HG03442 (cell line): Measurements from ENCODE around the gene GNG7.
"Not testable (repeated sequence)": the region's sequence is repeated elsewhere in the genome, so short reads cannot be mapped to it uniquely, and the experiment has no call there.

Experiments used
- ATAC-seq: cut with Tn5 transposase; IDR thresholded peaks from one replicate; pipeline ENCODE4 v1.9.1; 2021; ENCODE audit warnings: mild to moderate bottlenecking, moderate library complexity; ENCODE audit not compliant: unreplicated experiment

Gene GNG7

DNA sequence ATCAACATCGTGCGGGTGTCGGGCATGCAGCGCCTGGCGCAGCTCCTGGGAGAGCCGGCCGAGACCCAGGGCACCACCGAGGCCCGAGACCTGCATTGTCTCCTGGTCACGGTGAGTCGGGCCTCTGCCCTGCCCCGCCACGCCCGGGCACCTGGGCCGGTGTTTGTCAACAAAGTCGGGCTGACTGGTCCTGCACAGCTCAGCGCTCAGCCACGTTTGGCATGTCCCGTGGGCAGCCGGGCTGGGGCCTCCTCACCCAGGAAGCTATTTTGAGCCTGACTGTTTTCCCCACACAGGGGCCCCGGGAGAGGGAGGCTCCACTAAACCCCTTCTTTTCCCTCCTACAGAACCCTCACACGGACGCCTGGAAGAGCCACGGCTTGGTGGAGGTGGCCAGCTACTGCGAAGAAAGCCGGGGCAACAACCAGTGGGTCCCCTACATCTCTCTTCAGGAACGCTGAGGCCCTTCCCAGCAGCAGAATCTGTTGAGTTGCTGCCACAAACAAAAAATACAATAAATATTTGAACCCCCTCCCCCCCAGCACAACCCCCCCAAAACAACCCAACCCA, 225.3 kb downstream of the GNG7 start:
- no peak for ATAC-seq

DNA sequence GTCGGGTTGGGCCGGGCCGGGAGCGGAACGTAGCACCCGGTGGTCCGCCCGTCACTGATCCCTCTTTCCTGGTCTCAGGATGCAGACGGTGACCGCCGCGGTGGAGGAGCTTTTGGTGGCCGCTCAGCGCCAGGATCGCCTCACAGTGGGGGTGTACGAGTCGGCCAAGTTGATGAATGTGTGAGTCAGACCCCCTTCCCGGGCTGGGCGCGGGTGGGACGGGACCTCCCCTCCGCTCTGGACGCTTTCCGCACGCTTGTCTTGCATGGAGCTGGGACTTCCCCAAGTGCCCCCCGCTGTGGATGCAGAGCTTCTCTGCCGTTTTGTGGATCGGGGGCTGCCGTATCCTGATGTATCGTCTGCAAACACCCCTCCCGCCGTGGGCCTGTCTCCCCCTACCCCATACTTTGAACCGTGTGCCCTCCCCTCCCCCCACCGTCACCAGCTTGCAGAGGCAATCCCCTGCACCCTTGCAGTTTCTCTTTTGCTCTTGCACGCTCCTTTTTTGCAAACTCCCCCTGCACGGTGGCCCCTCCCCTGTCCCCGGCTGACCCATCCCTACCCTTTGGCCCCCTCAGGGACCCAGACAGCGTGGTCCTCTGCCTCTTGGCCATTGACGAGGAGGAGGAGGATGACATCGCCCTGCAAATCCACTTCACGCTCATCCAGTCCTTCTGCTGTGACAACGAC, 225.9 kb downstream of the GNG7 start:
- no peak for ATAC-seq

DNA sequence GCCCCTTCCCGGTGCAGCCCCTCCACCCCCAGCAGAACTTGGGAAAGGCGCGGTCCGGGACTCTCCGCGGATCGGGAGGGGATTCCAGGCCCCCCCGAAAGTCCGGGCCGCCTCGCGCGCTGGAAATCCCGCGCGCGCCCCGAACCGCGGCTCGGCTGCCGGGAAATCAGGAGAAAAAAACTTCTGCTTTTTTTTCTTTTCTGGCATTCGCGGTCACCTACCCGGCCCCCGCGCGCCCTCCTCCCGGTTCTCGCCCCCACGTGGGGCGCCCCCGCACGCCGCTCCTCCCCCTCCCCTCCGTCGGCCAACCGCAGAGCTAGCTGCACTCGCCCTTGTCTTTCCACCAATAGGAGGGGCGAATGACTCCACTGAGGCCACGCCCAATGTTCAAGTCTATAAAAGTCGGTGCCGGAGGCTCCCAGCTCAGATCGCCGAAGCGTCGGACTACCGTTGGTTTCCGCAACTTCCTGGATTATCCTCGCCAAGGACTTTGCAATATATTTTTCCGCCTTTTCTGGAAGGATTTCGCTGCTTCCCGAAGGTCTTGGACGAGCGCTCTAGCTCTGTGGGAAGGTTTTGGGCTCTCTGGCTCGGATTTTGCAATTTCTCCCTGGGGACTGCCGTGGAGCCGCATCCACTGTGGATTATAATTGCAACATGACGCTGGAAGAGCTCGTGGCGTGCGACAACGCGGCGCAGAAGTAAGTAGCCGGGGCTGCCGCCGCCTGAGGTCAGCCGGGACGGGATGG, 226.6 kb downstream of the GNG7 start, which contains the start of gene GADD45B:
GADD45B (plus strand) TSS at position 426 of the 749 bp plus-strand sequence; CDS start at position 658, 232 bp downstream.
- peak; percentile 56 for ATAC-seq

DNA sequence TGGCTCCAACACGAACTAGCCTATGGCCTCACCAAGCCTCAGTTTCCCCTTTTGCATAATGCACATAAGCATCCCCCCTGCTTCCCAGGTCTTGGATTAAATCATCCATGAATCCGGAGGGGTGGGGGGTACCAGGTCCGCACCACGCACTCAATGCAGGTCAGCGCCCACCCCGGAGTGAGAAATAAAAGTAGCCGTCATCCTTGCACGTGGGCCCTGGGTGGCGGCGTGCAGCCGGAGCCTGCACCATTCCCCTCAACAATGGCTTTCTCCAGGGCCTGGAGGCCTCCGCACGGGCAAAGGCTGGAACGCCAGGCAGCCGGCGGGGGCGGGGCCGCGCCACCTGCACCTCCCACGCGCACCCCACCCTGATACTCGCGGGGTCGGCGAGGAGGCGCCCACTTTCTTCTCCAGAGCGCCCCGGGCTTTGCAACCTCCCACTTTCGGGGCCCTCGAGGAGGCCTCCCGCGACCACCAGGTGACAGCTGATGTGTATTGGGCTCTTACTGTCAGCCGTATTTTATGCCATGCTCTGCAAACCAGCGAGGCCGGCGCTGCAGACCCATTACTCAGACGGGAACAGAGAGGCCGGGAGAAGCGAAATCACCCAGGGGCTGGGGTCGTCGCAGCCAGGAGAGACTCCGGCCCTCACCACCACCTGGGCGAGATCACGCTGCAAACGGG, 227.3 kb downstream of the GNG7 start:
- ATAC-seq: peak; percentile 1

DNA sequence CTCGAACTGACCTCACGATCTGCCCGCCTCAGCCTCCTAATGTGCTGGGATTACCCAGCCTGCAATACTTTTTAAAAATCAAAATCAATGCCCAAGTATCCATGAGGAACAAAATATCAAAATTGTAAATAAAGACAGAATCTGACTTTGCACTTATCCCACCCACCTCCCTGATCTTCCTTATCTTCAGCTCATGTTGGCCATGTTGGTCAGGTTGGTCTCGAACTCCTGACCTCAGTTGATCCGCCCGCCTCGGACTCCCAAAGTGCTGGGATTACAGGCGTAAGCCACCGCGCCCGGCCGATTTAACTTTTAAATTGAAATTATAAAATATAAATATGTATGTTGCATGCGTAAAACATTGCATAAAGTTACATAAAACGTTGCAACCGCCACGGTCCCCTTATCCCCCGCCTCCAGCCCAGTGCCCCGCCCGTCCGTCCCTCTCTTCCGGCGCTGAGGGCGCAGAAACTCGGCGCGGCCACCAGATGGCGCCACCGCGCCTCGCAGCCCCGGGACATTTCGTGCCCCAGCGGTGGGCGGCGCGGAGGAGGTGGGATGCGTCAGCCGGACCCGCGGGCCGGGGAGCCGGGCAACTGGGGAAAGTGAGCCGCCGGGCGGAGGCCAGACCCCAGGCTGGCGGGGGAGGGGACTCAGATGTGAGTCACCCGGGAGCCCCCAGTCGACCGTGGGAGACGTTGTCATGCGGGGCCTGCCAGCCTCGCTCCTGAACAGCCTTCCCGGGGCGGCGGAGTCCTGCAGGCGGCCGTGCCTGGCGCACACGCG, 228.1 kb downstream of the GNG7 start:
- peak; percentile 26 for ATAC-seq

DNA sequence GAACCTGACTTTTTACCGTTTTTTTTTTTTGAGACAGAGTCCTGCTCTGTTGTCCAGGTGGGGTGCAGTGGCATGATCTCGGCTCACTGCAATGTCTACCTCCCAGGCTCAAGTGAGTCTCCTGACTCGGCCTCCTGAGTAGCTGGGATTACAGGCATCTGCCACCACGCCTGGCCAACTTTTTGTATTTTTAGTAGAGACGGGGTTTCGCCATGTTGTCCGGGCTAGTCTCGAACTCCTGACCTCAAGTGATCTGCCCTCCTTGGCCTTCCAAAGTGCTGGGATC, 232.6 kb downstream of the GNG7 start:
- ATAC-seq: not testable (repeated sequence)

DNA sequence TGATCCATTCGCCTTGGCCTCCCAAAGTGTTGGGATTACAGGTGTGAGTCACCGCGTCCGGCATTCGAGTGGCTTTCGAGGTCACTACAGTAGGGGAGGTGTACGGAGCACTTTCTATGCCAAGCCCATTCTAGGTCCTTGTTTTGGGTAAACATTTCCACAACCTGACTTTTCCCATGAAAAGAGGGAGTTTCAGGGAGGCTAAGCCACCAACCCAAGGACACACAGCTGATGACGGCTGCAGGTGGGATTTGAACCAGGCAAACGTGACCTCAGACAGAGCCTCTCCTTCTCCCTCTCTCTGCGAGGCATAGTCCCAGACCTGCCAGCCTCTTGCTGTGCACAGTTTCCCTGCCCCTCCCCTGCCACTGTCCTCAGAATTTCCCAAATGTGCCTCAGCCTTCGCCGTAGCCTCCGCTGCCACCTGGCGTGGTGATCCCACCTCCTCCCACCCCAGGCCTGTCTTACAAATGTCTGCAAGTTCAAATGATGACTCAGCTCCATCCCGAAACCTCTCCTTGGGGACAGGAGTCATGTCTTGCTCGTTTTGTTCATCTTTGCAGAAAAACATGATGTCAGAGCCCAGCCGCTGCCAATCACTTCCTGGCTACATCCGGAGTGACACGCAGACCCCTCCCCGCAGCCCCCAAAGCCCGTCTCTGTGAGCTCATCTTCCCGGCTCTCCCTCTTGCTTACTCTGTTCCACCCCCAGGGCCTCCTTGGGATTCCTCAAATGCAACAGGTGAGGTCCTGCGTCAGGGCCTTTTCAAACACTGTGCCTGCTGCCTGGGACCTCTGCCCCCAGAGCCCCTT, 233.2 kb downstream of the GNG7 start:
- no peak for ATAC-seq

DNA sequence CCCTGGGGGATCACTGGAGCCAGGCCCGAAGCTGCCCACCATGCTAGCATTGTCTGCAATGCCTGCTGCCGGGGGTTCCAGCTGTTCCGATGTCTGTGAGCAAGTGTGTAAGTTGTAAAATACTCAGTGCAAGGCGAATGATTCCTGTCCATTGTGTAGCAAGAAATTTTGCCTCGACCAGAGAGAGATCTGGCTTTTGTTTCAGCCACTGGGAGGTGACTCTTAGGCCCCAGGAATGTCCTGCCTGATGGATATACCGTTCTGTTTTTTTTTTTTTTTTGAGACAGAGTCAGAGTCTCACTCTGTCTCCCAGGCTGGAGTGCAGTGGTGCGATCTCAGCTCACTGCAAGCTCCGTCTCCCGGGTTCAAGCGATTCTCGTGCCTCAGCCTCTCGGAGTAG, 233.9 kb downstream of the GNG7 start:
- no peak for ATAC-seq

DNA sequence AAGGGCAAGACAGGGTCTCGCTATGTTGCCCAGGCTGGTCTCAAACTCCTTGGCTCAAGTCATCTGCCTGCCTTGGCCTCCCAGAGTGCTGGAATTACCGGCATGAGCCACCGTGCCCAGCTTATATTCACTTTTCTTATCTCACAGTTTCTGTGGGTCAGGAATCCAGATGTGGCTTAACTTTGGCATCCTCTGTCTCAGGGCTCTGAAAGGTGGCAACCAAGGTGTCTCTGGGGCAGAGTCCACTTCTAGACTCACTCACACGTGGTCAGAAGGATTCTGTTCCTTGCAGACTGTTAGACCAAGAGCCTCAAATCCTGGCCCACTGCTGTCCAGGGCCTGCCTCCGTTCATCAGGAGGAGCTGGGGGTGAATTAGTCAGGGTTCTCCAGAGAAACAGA, 238.1 kb downstream of the GNG7 start:
- no peak for ATAC-seq

DNA sequence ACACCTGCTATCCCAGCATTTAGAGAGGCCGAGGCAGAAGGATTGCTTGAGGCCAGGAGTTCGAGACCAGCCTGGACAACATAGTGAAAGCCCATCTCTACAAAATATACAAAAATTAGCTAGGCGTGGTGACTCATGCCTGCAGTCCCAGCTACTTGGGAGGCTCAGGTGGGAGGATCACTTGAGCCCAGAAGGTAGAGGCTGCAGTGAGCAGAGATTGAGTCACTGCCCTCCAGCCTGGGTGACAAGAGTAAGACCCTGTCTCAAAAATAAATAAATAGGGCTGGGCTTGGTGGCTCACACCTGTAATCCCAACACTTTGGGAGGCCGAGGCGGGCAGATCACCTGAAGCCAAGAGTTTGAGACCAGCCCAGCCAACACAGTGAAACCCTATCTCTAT, 238.8 kb downstream of the GNG7 start:
- not testable (repeated sequence) for ATAC-seq

DNA sequence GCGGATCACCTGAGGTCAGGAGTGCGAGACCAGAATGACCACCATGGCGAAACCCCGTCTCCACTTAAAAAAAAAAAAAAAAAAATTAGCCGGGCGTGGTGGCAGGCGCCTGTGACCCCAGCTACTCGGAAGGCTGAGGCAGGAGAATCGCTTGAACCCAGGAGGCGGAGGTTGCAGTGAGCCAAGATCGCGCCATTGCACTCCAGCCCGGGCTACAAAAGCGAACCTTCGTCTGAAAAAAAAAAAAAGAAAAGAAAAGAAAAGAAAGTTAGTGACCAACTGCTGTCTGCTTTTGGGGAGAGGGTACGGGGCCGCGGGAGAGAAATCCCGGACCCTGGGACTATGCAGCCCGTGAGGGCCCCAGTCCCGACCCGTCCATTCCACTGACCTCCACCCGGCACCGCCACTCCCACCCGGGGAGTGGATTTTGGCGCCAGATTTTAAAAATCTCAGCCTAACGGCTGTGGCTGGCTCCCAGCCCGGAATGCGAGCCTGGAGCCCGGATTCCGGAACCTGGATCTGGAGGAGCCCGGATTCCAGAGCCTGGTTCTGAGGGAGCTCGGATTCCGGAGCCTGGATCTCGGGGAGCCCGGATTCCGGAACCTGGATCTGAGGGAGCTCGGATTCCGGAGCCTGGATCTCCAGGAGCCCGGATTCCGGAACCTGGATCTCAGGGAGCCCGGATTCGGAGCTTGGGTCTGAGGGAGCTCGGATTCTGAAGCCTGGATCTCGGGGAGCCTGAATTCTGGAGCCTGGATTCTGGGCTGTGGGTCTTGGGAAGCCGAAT, 239.7 kb downstream of the GNG7 start:
- no peak for ATAC-seq

DNA sequence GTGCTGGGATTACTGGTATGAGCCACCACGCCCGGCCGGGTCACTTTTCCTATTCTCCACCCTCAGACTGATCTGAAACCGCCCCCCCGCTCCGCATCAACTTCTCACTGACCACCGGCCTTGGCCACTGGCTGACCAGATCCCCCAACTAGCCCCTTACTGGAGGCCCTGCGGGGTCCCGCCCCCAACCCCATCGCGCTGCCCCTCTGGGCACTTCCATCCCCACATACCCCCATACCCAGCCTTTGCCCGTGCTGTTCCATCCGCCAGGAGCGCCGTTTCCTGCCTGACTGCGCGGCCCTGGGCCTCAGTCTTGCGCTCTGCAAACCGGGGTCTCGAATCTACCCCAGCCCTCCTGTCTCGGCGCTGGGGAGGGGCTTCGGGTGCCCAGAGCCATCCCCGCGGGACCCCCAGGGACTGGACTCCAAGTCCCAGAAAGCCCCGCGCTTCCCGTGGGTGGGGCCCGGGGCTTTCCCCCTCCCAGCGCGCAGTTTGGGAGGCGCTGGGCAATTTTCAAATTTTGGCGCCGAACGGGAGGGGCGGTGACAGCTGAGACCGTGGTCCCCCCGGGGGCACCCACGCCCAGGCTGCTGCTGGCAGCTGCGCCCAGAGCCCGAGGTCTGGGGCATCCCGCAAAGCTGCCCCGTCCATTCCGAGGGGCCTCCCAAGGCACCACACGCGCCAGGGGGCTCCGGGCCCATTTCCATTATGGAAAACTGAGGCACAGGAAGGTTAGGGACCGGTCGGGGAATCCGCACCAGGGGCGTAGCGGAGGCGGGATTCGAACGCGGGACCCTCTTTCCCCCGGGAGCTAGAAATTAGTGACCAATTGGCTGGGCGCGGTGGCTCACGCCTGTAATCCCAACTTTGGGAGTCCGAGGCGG, 240.5 kb downstream of the GNG7 start:
- ATAC-seq: peak; percentile 46
